WTC11 (cell line): ENCODE results near the gene ANKRD22. TPM values are rescaled to one million over a fixed set of nuclear protein-coding genes. Genes with fewer than 3 reads are reported as not detected.

Experiments
- ATAC-seq: fragments of 200-7000 bp; cut with Tn5 transposase; 2 replicates; pipeline ENCODE4 v1.10.0; 2021; ENCODE audit warnings: mild to moderate bottlenecking, moderate library complexity
- CTCF ChIA-PET: fragments of 300-600 bp; sonication (Branson Sonifier 250); formaldehyde crosslinking; loops from one replicate; lab custom pipeline; 2021; ENCODE audit warnings: antibody characterized with exemption; lab: Charles Lee
- POLR2A ChIA-PET: fragments of 350-600 bp; sonication (Branson Sonifier 250); formaldehyde crosslinking; loops from one replicate; lab custom pipeline; 2021; ENCODE audit warnings: antibody characterized with exemption; lab: Charles Lee
- DNase-seq: peaks from one replicate; pipeline ENCODE4 v3.0.0; 2021; ENCODE audit warnings: low spot score
- H3K27ac Mint-ChIP-seq: 2 replicates; pipeline ENCODE4 v1.8.0; 2021; ENCODE audit warnings: mixed read lengths
- H3K27me3 Mint-ChIP-seq: 2 replicates; pipeline ENCODE4 v1.8.0; 2021; ENCODE audit warnings: low read depth, mild to moderate bottlenecking, moderate library complexity, mixed read lengths
- H3K36me3 Mint-ChIP-seq: 2 replicates; pipeline ENCODE4 v1.8.0; 2021; ENCODE audit warnings: mixed read lengths
- H3K4me1 Mint-ChIP-seq: 2 replicates; pipeline ENCODE4 v1.8.0; 2022; ENCODE audit warnings: mixed read lengths
- H3K4me3 Mint-ChIP-seq: 2 replicates; pipeline ENCODE4 v1.8.0; 2021; ENCODE audit warnings: mild to moderate bottlenecking, moderate library complexity, mixed read lengths
- H3K9me3 Mint-ChIP-seq: 2 replicates; pipeline ENCODE4 v1.8.0; 2021; ENCODE audit warnings: mixed read lengths
- ATF2 ChIP-seq: sonication (generic); formaldehyde crosslinking; IDR thresholded peaks from 2 replicates; pipeline ENCODE4 v1.8.1; 2022; ENCODE audit warnings: low read depth, missing genetic modification reagents, borderline replicate concordance
- CBFB ChIP-seq: sonication (generic); formaldehyde crosslinking; IDR thresholded peaks from 2 replicates; pipeline ENCODE4 v1.8.1; 2022; ENCODE audit warnings: mild to moderate bottlenecking, low read depth, missing genetic modification reagents
- CREB1 ChIP-seq: sonication (generic); formaldehyde crosslinking; IDR thresholded peaks from 2 replicates; pipeline ENCODE4 v1.8.0; 2023; ENCODE audit warnings: mild to moderate bottlenecking, missing genetic modification reagents
- CTCF ChIP-seq: fragments of 200-600 bp; IDR thresholded peaks from 2 replicates; pipeline ENCODE4 v1.8.0; 2022; ENCODE audit warnings: antibody characterized with exemption
- E2F4 ChIP-seq: sonication (generic); formaldehyde crosslinking; IDR thresholded peaks from 2 replicates; pipeline ENCODE4 v1.8.1; 2022; ENCODE audit warnings: low read depth, mild to moderate bottlenecking, moderate library complexity, missing genetic modification reagents, borderline replicate concordance
- ESRRA ChIP-seq: sonication (generic); formaldehyde crosslinking; IDR thresholded peaks from 2 replicates; pipeline ENCODE4 v1.8.1; 2022; ENCODE audit warnings: mild to moderate bottlenecking, missing genetic modification reagents, borderline replicate concordance
- GABPB1 ChIP-seq: sonication (generic); formaldehyde crosslinking; IDR thresholded peaks from 2 replicates; pipeline ENCODE4 v1.8.1; 2023; ENCODE audit warnings: mild to moderate bottlenecking, missing genetic modification reagents
- IRF2 ChIP-seq: sonication (generic); formaldehyde crosslinking; IDR thresholded peaks from 2 replicates; pipeline ENCODE4 v1.8.0; 2022; ENCODE audit warnings: low read depth, missing genetic modification reagents, borderline replicate concordance
- JAZF1 ChIP-seq: fragments of 250-450 bp; sonication (Bioruptor Pico); IDR thresholded peaks from 2 replicates; pipeline ENCODE4 v1.9.0; 2021; ENCODE audit warnings: moderate library complexity, mild to moderate bottlenecking, inconsistent platforms
- OVOL2 ChIP-seq: fragments of 250-450 bp; sonication (Bioruptor Pico); IDR thresholded peaks from 2 replicates; pipeline ENCODE4 v1.9.0; 2021; ENCODE audit warnings: mild to moderate bottlenecking, borderline replicate concordance
- PRRX2 ChIP-seq: fragments of 250-450 bp; sonication (Bioruptor Pico); IDR thresholded peaks from 2 replicates; pipeline ENCODE4 v1.8.0; 2021; ENCODE audit warnings: mild to moderate bottlenecking
- USF1 ChIP-seq: sonication (generic); formaldehyde crosslinking; IDR thresholded peaks from 2 replicates; pipeline ENCODE4 v1.8.0; 2022; ENCODE audit warnings: mild to moderate bottlenecking, missing genetic modification reagents
- USF2 ChIP-seq: sonication (generic); formaldehyde crosslinking; IDR thresholded peaks from 2 replicates; pipeline ENCODE4 v1.8.1; 2023; ENCODE audit warnings: mild to moderate bottlenecking, missing genetic modification reagents, moderate library complexity
- ZNF121 ChIP-seq: sonication (generic); formaldehyde crosslinking; IDR thresholded peaks from 2 replicates; pipeline ENCODE4 v1.8.0; 2023; ENCODE audit warnings: missing genetic modification reagents
- ZNF263 ChIP-seq: sonication (generic); formaldehyde crosslinking; IDR thresholded peaks from 2 replicates; pipeline ENCODE4 v1.8.1; 2022; ENCODE audit warnings: low read depth, mild to moderate bottlenecking, moderate library complexity, missing genetic modification reagents
- ZNF416 ChIP-seq: fragments of 250-450 bp; sonication (Bioruptor Pico); IDR thresholded peaks from 2 replicates; pipeline ENCODE4 v1.9.0; 2021; ENCODE audit warnings: mild to moderate bottlenecking, inconsistent platforms
- ZNF425 ChIP-seq: fragments of 250-450 bp; sonication (Bioruptor Pico); conservative IDR thresholded peaks from 2 replicates; pipeline ENCODE4 v1.9.0; 2021; ENCODE audit warnings: mild to moderate bottlenecking
- ZNF532 ChIP-seq: fragments of 250-450 bp; sonication (Bioruptor Pico); IDR thresholded peaks from 2 replicates; pipeline ENCODE4 v1.9.0; 2021; ENCODE audit warnings: mild to moderate bottlenecking, borderline replicate concordance
- total RNA-seq: library from RNA; stranded (reverse); gene quantifications from 3 replicates; pipeline ENCODE4 v1.2.3, GENCODE V29; 2021

Gene ANKRD22
- total RNA-seq, 1 experiment from 2014 or later = not detected

- TF ChIP-seq E2F4 = no peak
- TF ChIP-seq USF2 (CRISPR knock-in tag) = no peak
- TF ChIP-seq ZNF263 (CRISPR knock-in tag) = no peak
- no peak for TF ChIP-seq GABPB1
- no peak for TF ChIP-seq ZNF121 (CRISPR knock-in tag)
These were observed 38.4 kb downstream of the ANKRD22 start (continued) for GRCh38 chr10:88813200-88813599.

- ATAC-seq (peak; percentile 94), DNase-seq (no peak)
- Mint-ChIP-seq H3K9me3 (no peaks in the 10 kb centered on the region), H3K4me3 (no peak overlapping the region), H3K4me1 (peaks cover 3% of the 10 kb centered on the region), H3K36me3 (no peaks in the 10 kb centered on the region), H3K27me3 (peaks cover 11% of the 10 kb centered on the region), H3K27ac (no peak overlapping the region)
- CTCF ChIA-PET = interaction anchor here (0.7 to 4.9 kb wide), 5 partner anchors 10 to 690 kb away, joined by 3 to 53 read pairs (median 4); partner anchors contain the start of gene RNLS
- POLR2A ChIA-PET = interaction anchor here (0.6 to 0.7 kb wide), 2 partner anchors 120 to 557 kb away, joined by 4 to 8 read pairs; no protein-coding TSS in a partner anchor
- TF ChIP-seq ZNF425 (CRISPR knock-in tag) (no peak), CTCF (peak; percentile 41; the same call in 1 of the 2 replicates)
These were observed 41.3 kb downstream of the ANKRD22 start for GRCh38 chr10:88810196-88810961.

- H3K27me3 Mint-ChIP-seq = peaks cover 14% of the 10 kb centered on the region
- H3K36me3 Mint-ChIP-seq = no peaks in the 10 kb centered on the region
- peaks cover 3% of the 10 kb centered on the region for H3K4me1 Mint-ChIP-seq
- DNase-seq (no peak), ATAC-seq (no peak)
- POLR2A ChIA-PET = no interaction called here
- no peak overlapping the region for H3K4me3 Mint-ChIP-seq
- H3K27ac Mint-ChIP-seq = no peak overlapping the region
- H3K9me3 Mint-ChIP-seq = no peaks in the 10 kb centered on the region
- CTCF ChIA-PET = interaction anchor here (4.9 kb wide), 1 partner anchor 81 kb away, joined by 53 read pairs; no protein-coding TSS in a partner anchor
- no peak for TF ChIP-seq IRF2 (CRISPR knock-in tag)
- no peak for TF ChIP-seq PRRX2
- TF ChIP-seq ZNF416 = no peak
- TF ChIP-seq CREB1 = no peak
- no peak for TF ChIP-seq OVOL2 (CRISPR knock-in tag)
- no peak for TF ChIP-seq JAZF1 (CRISPR knock-in tag)
- no peak for TF ChIP-seq CBFB
- no peak for TF ChIP-seq ATF2 (CRISPR knock-in tag)
- TF ChIP-seq ZNF532 = no peak
- no peak for TF ChIP-seq ESRRA (CRISPR knock-in tag)
- TF ChIP-seq E2F4 = no peak
- no peak for TF ChIP-seq USF1 (CRISPR knock-in tag)
These were observed 42.0 kb downstream of the ANKRD22 start for GRCh38 chr10:88809621-88810020.
